Measurements from ENCODE around the gene GSG1.

Gene GSG1

DNA sequence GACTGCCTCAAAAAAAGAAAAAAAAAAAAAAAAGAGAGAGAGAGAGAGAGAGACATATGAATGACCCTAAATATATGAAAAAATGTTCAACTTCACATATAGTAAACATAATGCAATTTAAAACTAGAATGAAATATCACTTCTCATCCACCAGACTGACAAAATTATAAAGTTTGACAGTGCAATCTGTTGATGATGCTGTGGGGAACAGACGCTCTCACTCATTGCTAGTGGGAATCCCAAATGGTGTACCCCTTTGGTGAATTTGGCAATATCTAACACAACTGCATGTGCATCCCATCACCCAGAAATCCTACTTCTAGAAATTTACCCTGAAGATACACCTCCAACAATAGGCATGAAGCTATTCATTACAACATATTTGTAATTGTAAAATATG, 2.3 kb upstream of the GSG1 start:
- H3K4me3 ChIP-seq (ENCODE audit: low read depth in 1 of 2, low read length in 2 of 2) = no peak overlapping the region
- DNase-seq = no peak
- TF ChIP-seq, protein P1, sequence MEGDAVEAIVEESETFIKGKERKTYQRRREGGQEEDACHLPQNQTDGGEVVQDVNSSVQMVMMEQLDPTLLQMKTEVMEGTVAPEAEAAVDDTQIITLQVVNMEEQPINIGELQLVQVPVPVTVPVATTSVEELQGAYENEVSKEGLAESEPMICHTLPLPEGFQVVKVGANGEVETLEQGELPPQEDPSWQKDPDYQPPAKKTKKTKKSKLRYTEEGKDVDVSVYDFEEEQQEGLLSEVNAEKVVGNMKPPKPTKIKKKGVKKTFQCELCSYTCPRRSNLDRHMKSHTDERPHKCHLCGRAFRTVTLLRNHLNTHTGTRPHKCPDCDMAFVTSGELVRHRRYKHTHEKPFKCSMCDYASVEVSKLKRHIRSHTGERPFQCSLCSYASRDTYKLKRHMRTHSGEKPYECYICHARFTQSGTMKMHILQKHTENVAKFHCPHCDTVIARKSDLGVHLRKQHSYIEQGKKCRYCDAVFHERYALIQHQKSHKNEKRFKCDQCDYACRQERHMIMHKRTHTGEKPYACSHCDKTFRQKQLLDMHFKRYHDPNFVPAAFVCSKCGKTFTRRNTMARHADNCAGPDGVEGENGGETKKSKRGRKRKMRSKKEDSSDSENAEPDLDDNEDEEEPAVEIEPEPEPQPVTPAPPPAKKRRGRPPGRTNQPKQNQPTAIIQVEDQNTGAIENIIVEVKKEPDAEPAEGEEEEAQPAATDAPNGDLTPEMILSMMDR (IDR thresholded peaks at IDR 0.05; ENCODE audit: borderline replicate concordance, extremely low read depth, low read length, poor library complexity, severe bottlenecking) = no peak
- no peak for TF ChIP-seq EZH2 (IDR thresholded peaks at IDR 0.05; ENCODE audit: borderline replicate concordance, low read depth, low read length, severe bottlenecking)

DNA sequence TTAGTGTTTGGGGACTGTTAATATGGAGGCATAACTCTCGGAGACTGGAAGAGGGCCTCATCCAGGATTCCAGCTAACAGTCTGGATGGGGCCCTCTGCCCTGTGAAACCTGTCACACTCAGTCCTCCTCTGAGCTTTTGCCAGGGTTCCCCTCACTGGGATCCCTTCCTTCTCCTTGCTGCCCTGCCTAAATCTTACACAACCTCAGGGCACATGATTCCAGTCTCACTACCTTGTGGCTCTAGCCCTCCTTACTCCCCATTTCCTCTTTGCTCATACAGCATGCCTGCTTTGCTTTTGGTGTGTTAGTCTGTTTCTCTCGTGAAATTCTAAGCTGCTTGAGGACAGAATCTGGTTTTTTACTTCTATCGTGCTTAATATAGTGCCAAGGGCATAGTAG, 942 bp upstream of the GSG1 start:
- Histone ChIP-seq H3K27me3 (ENCODE audit: insufficient read depth, low read length, poor library complexity) (no peaks in the 10 kb centered on the region), H3K79me2 (ENCODE audit: insufficient read depth, low read length) (no peaks in the 10 kb centered on the region), H4K20me1 (ENCODE audit: insufficient read depth, low read length) (no peaks in the 10 kb centered on the region), H3K27ac (ENCODE audit: low read length) (no peak overlapping the region), H3K9me3 (ENCODE audit: insufficient read depth, low read length, severe bottlenecking) (no peaks in the 10 kb centered on the region), H3K4me3 (ENCODE audit: low read depth in 1 of 2, low read length in 2 of 2) (no peak overlapping the region), H3K9ac (ENCODE audit: low read depth, low read length) (no peak overlapping the region), H3K4me2 (ENCODE audit: insufficient read depth, low read length) (no peak overlapping the region), H3K36me3 (ENCODE audit: insufficient read depth, low read length) (no peaks in the 10 kb centered on the region), H3K4me1 (ENCODE audit: insufficient read depth, low read length) (peaks cover 15% of the 10 kb centered on the region), H2AFZ (ENCODE audit: low read depth, low read length) (no peak overlapping the region)
- ATAC-seq (ENCODE audit: insufficient read depth, low read depth) (no peak), DNase-seq (no peak)
- TF ChIP-seq, protein P1 (IDR thresholded peaks at IDR 0.05; ENCODE audit: borderline replicate concordance, extremely low read depth, low read length, poor library complexity, severe bottlenecking) = no peak
- no peak for TF ChIP-seq EZH2 (IDR thresholded peaks at IDR 0.05; ENCODE audit: borderline replicate concordance, low read depth, low read length, severe bottlenecking)

More for the DNA sequence above, 2.3 kb upstream of the GSG1 start:
- Histone ChIP-seq H3K27ac (ENCODE audit: low read length) (no peak overlapping the region), H3K27me3 (ENCODE audit: insufficient read depth, low read length, poor library complexity) (peaks cover under 1% of the 10 kb centered on the region), H3K4me1 (ENCODE audit: insufficient read depth, low read length) (peaks cover 11% of the 10 kb centered on the region), H3K79me2 (ENCODE audit: insufficient read depth, low read length) (no peaks in the 10 kb centered on the region), H3K36me3 (ENCODE audit: insufficient read depth, low read length) (no peaks in the 10 kb centered on the region), H3K9me3 (ENCODE audit: insufficient read depth, low read length, severe bottlenecking) (no peaks in the 10 kb centered on the region), H4K20me1 (ENCODE audit: insufficient read depth, low read length) (no peaks in the 10 kb centered on the region), H3K4me2 (ENCODE audit: insufficient read depth, low read length) (no peak overlapping the region), H3K9ac (ENCODE audit: low read depth, low read length) (no peak overlapping the region), H2AFZ (ENCODE audit: low read depth, low read length) (no peak overlapping the region)
- ATAC-seq (ENCODE audit: insufficient read depth, low read depth) = no peak

DNA sequence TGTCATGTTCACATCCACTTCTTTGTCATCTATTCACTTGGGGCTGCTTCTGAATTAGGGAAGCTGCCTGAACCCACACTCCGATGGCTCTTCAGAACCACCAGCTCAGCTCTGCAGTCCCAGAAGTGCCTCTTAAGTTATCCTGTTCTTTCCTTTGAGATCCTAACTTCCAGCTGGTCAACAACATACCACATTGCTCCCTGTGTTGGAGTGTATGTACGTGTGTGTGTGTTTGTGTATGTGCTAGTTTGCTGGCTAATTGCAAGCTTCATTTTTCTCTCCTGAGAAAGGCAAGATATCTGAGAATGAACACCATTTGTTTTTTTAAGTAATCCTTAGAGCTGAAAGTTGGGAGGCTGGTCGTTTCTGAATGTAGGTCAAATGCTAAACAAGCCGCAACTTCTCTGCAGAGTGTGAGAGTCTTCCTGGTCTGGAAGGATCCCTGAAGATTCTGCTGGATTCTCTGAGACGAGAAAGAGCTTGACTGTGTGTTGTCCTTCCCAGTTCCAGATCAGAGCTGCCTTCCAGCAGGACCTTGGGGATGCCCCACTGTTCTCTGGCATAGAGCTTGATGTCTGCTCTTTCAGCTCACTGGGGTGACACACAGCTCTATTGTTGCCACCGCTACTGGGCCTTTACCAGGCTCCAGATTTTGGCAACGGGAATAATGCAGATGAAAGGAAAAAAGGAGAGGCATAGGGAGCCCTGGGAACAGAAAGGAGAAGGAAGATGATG, 839 bp downstream of the GSG1 start:
- Histone ChIP-seq H4K20me1 (ENCODE audit: insufficient read depth, low read length) (no peaks in the 10 kb centered on the region), H3K4me2 (ENCODE audit: insufficient read depth, low read length) (no peak overlapping the region), H3K9me3 (ENCODE audit: insufficient read depth, low read length, severe bottlenecking) (no peaks in the 10 kb centered on the region), H3K36me3 (ENCODE audit: insufficient read depth, low read length) (no peaks in the 10 kb centered on the region), H3K4me3 (ENCODE audit: low read depth in 1 of 2, low read length in 2 of 2) (no peak overlapping the region), H3K4me1 (ENCODE audit: insufficient read depth, low read length) (peaks cover 15% of the 10 kb centered on the region), H3K27me3 (ENCODE audit: insufficient read depth, low read length, poor library complexity) (no peaks in the 10 kb centered on the region), H3K9ac (ENCODE audit: low read depth, low read length) (no peak overlapping the region), H3K27ac (ENCODE audit: low read length) (no peak overlapping the region), H2AFZ (ENCODE audit: low read depth, low read length) (0 out of 2 replicates have a peak overlapping the region, but pooled peaks have one; percentile 14), H3K79me2 (ENCODE audit: insufficient read depth, low read length) (no peaks in the 10 kb centered on the region)
- no peak for DNase-seq
- no peak for ATAC-seq (ENCODE audit: insufficient read depth, low read depth)
- no peak for TF ChIP-seq EZH2 (IDR thresholded peaks at IDR 0.05; ENCODE audit: borderline replicate concordance, low read depth, low read length, severe bottlenecking)
- TF ChIP-seq, protein P1 (IDR thresholded peaks at IDR 0.05; ENCODE audit: borderline replicate concordance, extremely low read depth, low read length, poor library complexity, severe bottlenecking) = no peak
